Gastrocnemius medialis (tissue), 4 donors: ENCODE measurements around the gene LYST.

Experiments
- POLR2A ChIP-seq, 2 donors: fragments of 450-650 bp; IDR thresholded peaks; one replicate each; pipeline ENCODE4 v1.6.1; 2017; ENCODE audit warnings: antibody characterized with exemption in 2 of 2, mild to moderate bottlenecking in 2 of 2, moderate library complexity in 2 of 2
- TF ChIP-seq, protein P1 (sequence below), 5 experiments: fragments of 450-650 bp in 3 of 5; fragments of 200-600 bp in 2 of 5; sonication (generic) in 2 of 5; IDR thresholded peaks in 4 of 5; conservative IDR thresholded peaks in 1 of 5; 1 replicate in 4 of 5; 2 replicates in 1 of 5; pipeline ENCODE4 v1.5.1; 2016 to 2019; ENCODE audit warnings: antibody characterized with exemption in 5 of 5, mild to moderate bottlenecking in 3 of 5, moderate library complexity in 3 of 5

DNA sequence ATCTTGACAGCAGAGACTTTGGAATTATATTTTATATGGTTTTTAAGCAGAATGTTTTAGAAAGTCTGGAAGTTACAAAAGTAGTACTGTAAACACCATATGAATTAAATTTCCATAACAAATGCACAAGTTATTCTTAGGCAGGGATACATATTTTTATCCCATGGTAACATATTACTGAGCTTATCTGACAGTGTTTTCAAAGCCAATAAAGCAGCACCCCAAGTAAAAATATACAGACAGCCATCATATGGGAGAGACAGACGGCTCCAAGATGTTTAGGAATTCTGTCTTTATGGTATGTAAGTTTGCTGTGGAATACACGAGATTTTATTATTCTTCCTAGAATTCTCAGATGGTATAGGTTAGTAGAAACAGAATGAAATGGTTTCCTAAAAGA is 205.1 kb downstream of the LYST start:
- TF ChIP-seq, protein P1, sequence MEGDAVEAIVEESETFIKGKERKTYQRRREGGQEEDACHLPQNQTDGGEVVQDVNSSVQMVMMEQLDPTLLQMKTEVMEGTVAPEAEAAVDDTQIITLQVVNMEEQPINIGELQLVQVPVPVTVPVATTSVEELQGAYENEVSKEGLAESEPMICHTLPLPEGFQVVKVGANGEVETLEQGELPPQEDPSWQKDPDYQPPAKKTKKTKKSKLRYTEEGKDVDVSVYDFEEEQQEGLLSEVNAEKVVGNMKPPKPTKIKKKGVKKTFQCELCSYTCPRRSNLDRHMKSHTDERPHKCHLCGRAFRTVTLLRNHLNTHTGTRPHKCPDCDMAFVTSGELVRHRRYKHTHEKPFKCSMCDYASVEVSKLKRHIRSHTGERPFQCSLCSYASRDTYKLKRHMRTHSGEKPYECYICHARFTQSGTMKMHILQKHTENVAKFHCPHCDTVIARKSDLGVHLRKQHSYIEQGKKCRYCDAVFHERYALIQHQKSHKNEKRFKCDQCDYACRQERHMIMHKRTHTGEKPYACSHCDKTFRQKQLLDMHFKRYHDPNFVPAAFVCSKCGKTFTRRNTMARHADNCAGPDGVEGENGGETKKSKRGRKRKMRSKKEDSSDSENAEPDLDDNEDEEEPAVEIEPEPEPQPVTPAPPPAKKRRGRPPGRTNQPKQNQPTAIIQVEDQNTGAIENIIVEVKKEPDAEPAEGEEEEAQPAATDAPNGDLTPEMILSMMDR (IDR thresholded peaks at IDR 0.05 in 4 of 5, conservative IDR thresholded peaks at IDR 0.05 in 1 of 5) = no peak
- no peak for TF ChIP-seq POLR2A (IDR thresholded peaks at IDR 0.05)
